A673 (cell line): Measurements from ENCODE around the gene RSPH9. TPM values are rescaled to one million over a fixed set of nuclear protein-coding genes. Genes with fewer than 3 reads are reported as not detected.

Experiments used
- BruUV-seq: library from RNA; stranded (reverse); fragments of 400-500 nt; replicated peaks from 2 replicates; lab custom pipeline; 2021; lab: Mats Ljungman, UMichigan
- CTCF ChIA-PET: fragments of 300-600 bp; sonication (Branson Sonifier 250); formaldehyde crosslinking; loops from one replicate; lab custom pipeline; 2022; ENCODE audit warnings: antibody characterized with exemption; lab: Charles Lee
- POLR2A ChIA-PET: fragments of 300-600 bp; sonication (Branson Sonifier 250); formaldehyde crosslinking; loops from one replicate; lab custom pipeline; 2022; ENCODE audit warnings: antibody characterized with exemption; ENCODE audit not compliant: low non-redundant PET; lab: Charles Lee
- DNase-seq: peaks from one replicate; pipeline ENCODE4 v3.0.0-alpha.2; 2015; ENCODE audit warnings: low spot score
- H3K27ac ChIP-seq: fragments of 200-600 bp; sonication (generic); 2 replicates; pipeline ENCODE4 v1.5.1; 2016; ENCODE audit warnings: mixed run types, low read depth, mild to moderate bottlenecking, mixed read lengths, antibody characterized with exemption, low read length; ENCODE audit not compliant: poor library complexity, severe bottlenecking
- H3K27me3 ChIP-seq: fragments of 200-600 bp; sonication (generic); replicated peaks from 2 replicates; pipeline ENCODE4 v1.6.1; 2017; ENCODE audit warnings: mixed run types, low read depth, mild to moderate bottlenecking, mixed read lengths, antibody characterized with exemption, low read length; ENCODE audit not compliant: insufficient read depth, poor library complexity
- H3K36me3 ChIP-seq: fragments of 200-600 bp; sonication (generic); 2 replicates; pipeline ENCODE4 v1.6.1; 2016; ENCODE audit warnings: mixed run types, mild to moderate bottlenecking, mixed read lengths, antibody characterized with exemption, low read length; ENCODE audit not compliant: insufficient read depth, poor library complexity, severe bottlenecking
- H3K4me1 ChIP-seq: fragments of 200-600 bp; sonication (generic); 2 replicates; pipeline ENCODE4 v1.6.1; 2017; ENCODE audit warnings: mixed run types, mild to moderate bottlenecking, mixed read lengths, antibody characterized with exemption, low read length; ENCODE audit not compliant: insufficient read depth, poor library complexity, severe bottlenecking
- H3K4me3 ChIP-seq: fragments of 200-600 bp; sonication (generic); 2 replicates; pipeline ENCODE4 v1.5.1; 2016; ENCODE audit warnings: low read depth, mixed run types, mild to moderate bottlenecking, mixed read lengths, low read length; ENCODE audit not compliant: poor library complexity, severe bottlenecking
- H3K9me3 ChIP-seq: fragments of 200-600 bp; sonication (generic); 2 replicates; pipeline ENCODE4 v1.6.1; 2016; ENCODE audit warnings: mixed run types, low read depth, mild to moderate bottlenecking, mixed read lengths, antibody characterized with exemption, low read length; ENCODE audit not compliant: poor library complexity, severe bottlenecking
- CTCF ChIP-seq: fragments of 300-800, 200-600 bp; sonication (generic); conservative IDR thresholded peaks from 2 replicates; pipeline ENCODE4 v1.5.1; 2017; ENCODE audit warnings: low read depth, mild to moderate bottlenecking, antibody characterized with exemption, low read length, moderate library complexity, mixed read lengths
- EZH2 ChIP-seq: fragments of 200-600 bp; sonication (generic); IDR thresholded peaks from 2 replicates; pipeline ENCODE4 v1.6.1; 2017; ENCODE audit warnings: borderline replicate concordance, low read depth, mild to moderate bottlenecking, mixed read lengths, antibody characterized with exemption, low read length; ENCODE audit not compliant: poor library complexity, severe bottlenecking
- intact Hi-C: fragments of 100-400 bp; cut with micrococcal nuclease; formaldehyde crosslinking; loops from one replicate; pipeline ENCODE4 v1.10.0; 2022; ENCODE audit not compliant: unreplicated experiment
- total RNA-seq: library from RNA; stranded (reverse); gene quantifications from 2 replicates; pipeline ENCODE4 v1.2.3, GENCODE V29; 2021

The RSPH9 gene
- total RNA-seq, 1 experiment from 2014 or later = 0.11 TPM

GRCh38 chr6:43682724-43683429, 38.0 kb downstream of the RSPH9 start:
- BruUV-seq = no TSS peak
- intact Hi-C loops = no loop called here
- POLR2A ChIA-PET = no interaction called here

GRCh38 chr6:43683708-43684455, 39.0 kb downstream of the RSPH9 start:
- ChIA-PET CTCF (no interaction called here), POLR2A (no interaction called here)
- H3K36me3 ChIP-seq = peaks cover 17% of the 10 kb centered on the region
- peaks cover 10% of the 10 kb centered on the region for H3K4me1 ChIP-seq
- no peak overlapping the region for H3K27ac ChIP-seq
- TF ChIP-seq EZH2 (no peak), CTCF (no peak)
- no peaks in the 10 kb centered on the region for H3K9me3 ChIP-seq
- no TSS peak for BruUV-seq
- intact Hi-C loops = no loop called here
- H3K4me3 ChIP-seq = no peak overlapping the region
- no peak for DNase-seq
- H3K27me3 ChIP-seq = no peaks in the 10 kb centered on the region

More at GRCh38 chr6:43682724-43683429, 38.0 kb downstream of the RSPH9 start:
- CTCF ChIA-PET = no interaction called here
- Histone ChIP-seq H3K27me3 (no peaks in the 10 kb centered on the region), H3K27ac (no peak overlapping the region), H3K4me3 (no peak overlapping the region), H3K9me3 (no peaks in the 10 kb centered on the region), H3K36me3 (peaks cover 27% of the 10 kb centered on the region), H3K4me1 (peaks cover 10% of the 10 kb centered on the region)
- no peak for DNase-seq
- no peak for TF ChIP-seq EZH2

- DNase-seq = no peak
- Histone ChIP-seq H3K9me3 (no peaks in the 10 kb centered on the region), H3K36me3 (no peaks in the 10 kb centered on the region), H3K4me1 (peaks cover 10% of the 10 kb centered on the region), H3K27ac (peak overlapping the region; percentile 69), H3K4me3 (peak overlapping the region; percentile 66), H3K27me3 (no peaks in the 10 kb centered on the region)
- no TSS peak for BruUV-seq
- CTCF ChIA-PET = no interaction called here
- intact Hi-C loops = no loop called here
- TF ChIP-seq EZH2 (no peak), CTCF (no peak)
- POLR2A ChIA-PET = no interaction called here
Measured at GRCh38 chr6:43687079-43687436, 42.2 kb downstream of the RSPH9 start.
